IMR-90 (cell line): Measurements from ENCODE around the gene RORC. TPM values are rescaled to one million over a fixed set of nuclear protein-coding genes. Genes with fewer than 3 reads are reported as not detected.

Experiments
- ATAC-seq: fragments of 200-7000 bp; cut with Tn5 transposase; 2 replicates; pipeline ENCODE4 v1.9.1; 2020; ENCODE audit warnings: low read depth, mild to moderate bottlenecking, moderate library complexity
- BruUV-seq: library from RNA; stranded (reverse); fragments of 400-500 nt; replicated peaks from 2 replicates; lab custom pipeline; 2021; lab: Mats Ljungman, UMichigan
- CTCF ChIA-PET: fragments of 300-600 bp; formaldehyde crosslinking; extraction: SDS; loops from one replicate; lab custom pipeline; 2021; ENCODE audit warnings: antibody characterized with exemption; lab: Yijun Ruan, JAX
- POLR2A ChIA-PET: fragments of 300-600 bp; sonication (Branson Sonifier 250); formaldehyde crosslinking; loops from one replicate; lab custom pipeline; 2022; ENCODE audit warnings: antibody characterized with exemption; ENCODE audit not compliant: unreplicated experiment; lab: Charles Lee
- DNase-seq: peaks from one replicate; pipeline ENCODE4 v3.0.0; 2013
- H2AFZ ChIP-seq: replicated peaks from 2 replicates; pipeline ENCODE3; 2013; ENCODE audit warnings: low read length, mild to moderate bottlenecking; ENCODE audit not compliant: poor library complexity
- H2AK5ac ChIP-seq: 2 replicates; pipeline ENCODE4 v1.6.1; 2013; ENCODE audit warnings: low read depth, low read length, inconsistent platforms
- H2AK9ac ChIP-seq: replicated peaks from 2 replicates; pipeline ENCODE3; 2013; ENCODE audit warnings: mild to moderate bottlenecking, low read depth, low read length, moderate library complexity; ENCODE audit not compliant: poor library complexity
- H2BK120ac ChIP-seq: 2 replicates; pipeline ENCODE4 v1.6.1; 2013; ENCODE audit warnings: low read depth, low read length, inconsistent platforms
- H2BK15ac ChIP-seq: 3 replicates; pipeline ENCODE4 v1.6.1; 2013; ENCODE audit warnings: low read depth, low read length, inconsistent platforms
- H2BK20ac ChIP-seq: 2 replicates; pipeline ENCODE4 v1.6.1; 2013; ENCODE audit warnings: low read depth, mild to moderate bottlenecking, inconsistent platforms, low read length, moderate library complexity
- H2BK5ac ChIP-seq: 2 replicates; pipeline ENCODE4 v1.6.1; 2013; ENCODE audit warnings: mild to moderate bottlenecking, low read depth, low read length, inconsistent platforms; ENCODE audit not compliant: poor library complexity, severe bottlenecking
- H3K14ac ChIP-seq: replicated peaks from 2 replicates; pipeline ENCODE4 v1.6.1; 2013; ENCODE audit warnings: low read depth, low read length, inconsistent platforms
- H3K18ac ChIP-seq: 2 replicates; pipeline ENCODE4 v1.6.1; 2013; ENCODE audit warnings: low read depth, low read length, control low read depth
- H3K23ac ChIP-seq: 2 replicates; pipeline ENCODE4 v1.6.1; 2013; ENCODE audit warnings: low read depth, low read length, inconsistent platforms
- H3K27ac ChIP-seq: 2 replicates; pipeline ENCODE4 v1.5.1; 2013; ENCODE audit warnings: mild to moderate bottlenecking, control low read depth, low read length; ENCODE audit not compliant: insufficient read depth
- H3K27me3 ChIP-seq: 2 replicates; pipeline ENCODE4 v1.6.1; 2013; ENCODE audit warnings: low read length; ENCODE audit not compliant: control insufficient read depth, insufficient read depth
- H3K36me3 ChIP-seq: 2 replicates; pipeline ENCODE4 v1.6.1; 2013; ENCODE audit warnings: low read length, mixed read lengths; ENCODE audit not compliant: control insufficient read depth, insufficient read depth
- H3K4ac ChIP-seq: 2 replicates; pipeline ENCODE4 v1.6.1; 2013; ENCODE audit warnings: low read depth, low read length, inconsistent platforms
- H3K4me1 ChIP-seq: 2 replicates; pipeline ENCODE4 v1.6.1; 2013; ENCODE audit warnings: low read length, mixed read lengths; ENCODE audit not compliant: control insufficient read depth, insufficient read depth
- H3K4me2 ChIP-seq: 2 replicates; pipeline ENCODE4 v1.6.1; 2013; ENCODE audit warnings: low read depth, mild to moderate bottlenecking, control low read depth, low read length, moderate library complexity
- H3K4me3 ChIP-seq: 2 replicates; pipeline ENCODE4 v1.5.1; 2013; ENCODE audit warnings: low read depth, mild to moderate bottlenecking, control low read depth, low read length, moderate library complexity; ENCODE audit not compliant: insufficient read depth
- H3K56ac ChIP-seq: 2 replicates; pipeline ENCODE4 v1.6.1; 2013; ENCODE audit warnings: low read length, inconsistent platforms; ENCODE audit not compliant: insufficient read depth; ENCODE audit errors: extremely low read depth
- H3K79me1 ChIP-seq, 2 experiments: 2 replicates each; pipeline ENCODE4 v1.6.1; 2013; ENCODE audit warnings: low read length in 2 of 2, inconsistent platforms in 1 of 2, low read depth in 1 of 2
- H3K9ac ChIP-seq: 2 replicates; pipeline ENCODE4 v1.6.1; 2013; ENCODE audit warnings: low read depth, low read length, control low read depth
- H3K9me1 ChIP-seq: 2 replicates; pipeline ENCODE4 v1.6.1; 2013; ENCODE audit warnings: low read length, inconsistent platforms; ENCODE audit not compliant: insufficient read depth
- H3K9me3 ChIP-seq: 2 replicates; pipeline ENCODE4 v1.6.1; 2013; ENCODE audit warnings: low read length; ENCODE audit not compliant: control insufficient read depth, insufficient read depth
- H4K20me1 ChIP-seq: 2 replicates; pipeline ENCODE4 v1.6.1; 2013; ENCODE audit warnings: low read length, inconsistent platforms; ENCODE audit not compliant: insufficient read depth
- H4K5ac ChIP-seq: 2 replicates; pipeline ENCODE4 v1.6.1; 2013; ENCODE audit warnings: mild to moderate bottlenecking, low read depth, low read length, control low read depth
- H4K8ac ChIP-seq, 2 experiments: 2 replicates each; pipeline ENCODE4 v1.6.1; 2013; ENCODE audit warnings: low read depth in 2 of 2, low read length in 2 of 2, control low read depth in 1 of 2, inconsistent platforms in 1 of 2
- H4K91ac ChIP-seq: 2 replicates; pipeline ENCODE4 v1.6.1; 2013; ENCODE audit warnings: low read depth, low read length, inconsistent platforms; ENCODE audit not compliant: insufficient read depth
- BHLHE40 ChIP-seq: fragments of 150-350 bp; IDR thresholded peaks from 2 replicates; pipeline ENCODE4 v1.6.1; 2016; ENCODE audit warnings: mild to moderate bottlenecking, low read depth, low read length
- CEBPB ChIP-seq: IDR thresholded peaks from 2 replicates; pipeline ENCODE4 v1.6.1; 2012; ENCODE audit warnings: low read depth, low read length, improper control_type of control experiment
- CHD1 ChIP-seq: IDR thresholded peaks from 2 replicates; pipeline ENCODE4 v1.6.1; 2012; ENCODE audit warnings: low read depth, low read length, improper control_type of control experiment
- ELK1 ChIP-seq: fragments of 150-350 bp; IDR thresholded peaks from 2 replicates; pipeline ENCODE4 v1.6.1; 2016; ENCODE audit warnings: low read depth, mild to moderate bottlenecking, low read length, moderate library complexity, borderline replicate concordance
- FOS ChIP-seq: fragments of 150-350 bp; IDR thresholded peaks from 2 replicates; pipeline ENCODE4 v1.6.1; 2016; ENCODE audit warnings: low read depth, low read length
- MAFK ChIP-seq: IDR thresholded peaks from 2 replicates; pipeline ENCODE4 v1.6.1; 2012; ENCODE audit warnings: low read depth, low read length, improper control_type of control experiment
- MAZ ChIP-seq: IDR thresholded peaks from 2 replicates; pipeline ENCODE4 v1.6.1; 2012; ENCODE audit warnings: low read depth, mild to moderate bottlenecking, low read length, improper control_type of control experiment, moderate library complexity, borderline replicate concordance
- MXI1 ChIP-seq: IDR thresholded peaks from 2 replicates; pipeline ENCODE4 v1.6.1; 2012; ENCODE audit warnings: low read depth, mild to moderate bottlenecking, low read length, moderate library complexity, borderline replicate concordance
- NFE2L2 ChIP-seq: fragments of 150-350 bp; IDR thresholded peaks from 2 replicates; pipeline ENCODE4 v1.6.1; 2016; ENCODE audit warnings: low read depth, mild to moderate bottlenecking, low read length
- POLR2A ChIP-seq: IDR thresholded peaks from 2 replicates; pipeline ENCODE4 v1.6.1; 2012; ENCODE audit warnings: mild to moderate bottlenecking, low read depth, low read length
- RAD21 ChIP-seq: IDR thresholded peaks from 2 replicates; pipeline ENCODE4 v1.6.1; 2012; ENCODE audit warnings: low read length, improper control_type of control experiment
- RFX5 ChIP-seq: IDR thresholded peaks from 2 replicates; pipeline ENCODE4 v1.8.0; 2012; ENCODE audit warnings: low read depth, mild to moderate bottlenecking, low read length, moderate library complexity
- SMC3 ChIP-seq: fragments of 150-350 bp; IDR thresholded peaks from 2 replicates; pipeline ENCODE4 v1.6.1; 2016; ENCODE audit warnings: low read depth, mild to moderate bottlenecking, antibody characterized with exemption, low read length, moderate library complexity
- USF2 ChIP-seq: fragments of 150-350 bp; IDR thresholded peaks from 2 replicates; pipeline ENCODE4 v1.6.1; 2017; ENCODE audit warnings: mild to moderate bottlenecking, antibody characterized with exemption, low read length, low read depth
- WGBS, 2 experiments: methylation state at CpG; one replicate each; pipeline versions ENCODE4 v1.1.5 to v1.1.7; 2013; ENCODE audit warnings: missing lambda C conversion rate in 2 of 2; ENCODE audit not compliant: insufficient read length in 1 of 2; ENCODE audit errors: extremely low coverage in 2 of 2; 5-methylcytosine and 5-hydroxymethylcytosine counted together
- dilution Hi-C: fragments of 300-500 bp; cut with HindIII; formaldehyde crosslinking; loops from one replicate; pipeline ENCODE4 v1.14.3; 2018; ENCODE audit warnings: low sequenced_read_pairs; ENCODE audit not compliant: unreplicated experiment
- in situ Hi-C: fragments of 300-500 bp; cut with MboI; formaldehyde crosslinking; loops from 3 replicates; pipeline ENCODE4 v1.14.3; 2019; ENCODE audit warnings: low sequenced_read_pairs, inconsistent platforms, mixed read lengths
- intact Hi-C: fragments of 100-400 bp; cut with micrococcal nuclease; formaldehyde crosslinking; loops from 2 replicates; pipeline ENCODE4 v1.10.0; 2022
- polyA plus RNA-seq, 3 experiments: library from polyadenylated mRNA; depleted of rRNA; stranded (reverse); fragments of >200 nt; gene quantifications; 2 replicates each; pipeline ENCODE4 v1.2.3, GENCODE V29; 2012; ENCODE audit warnings: low replicate concordance in 1 of 3
- total RNA-seq: library from RNA; depleted of rRNA; stranded (reverse); fragments of >200 nt; gene quantifications from 2 replicates; pipeline ENCODE4 v1.2.3, GENCODE V29; 2012
- TF ChIP-seq, protein P1 (sequence below): conservative IDR thresholded peaks from 2 replicates; pipeline ENCODE4 v1.5.1; 2012; ENCODE audit warnings: mild to moderate bottlenecking, low read depth, low read length, improper control_type of control experiment

Gene RORC
- total and polyA plus RNA-seq, 2 of the 4 experiments (the other 2 are of a cell fraction), result not detected

DNA sequence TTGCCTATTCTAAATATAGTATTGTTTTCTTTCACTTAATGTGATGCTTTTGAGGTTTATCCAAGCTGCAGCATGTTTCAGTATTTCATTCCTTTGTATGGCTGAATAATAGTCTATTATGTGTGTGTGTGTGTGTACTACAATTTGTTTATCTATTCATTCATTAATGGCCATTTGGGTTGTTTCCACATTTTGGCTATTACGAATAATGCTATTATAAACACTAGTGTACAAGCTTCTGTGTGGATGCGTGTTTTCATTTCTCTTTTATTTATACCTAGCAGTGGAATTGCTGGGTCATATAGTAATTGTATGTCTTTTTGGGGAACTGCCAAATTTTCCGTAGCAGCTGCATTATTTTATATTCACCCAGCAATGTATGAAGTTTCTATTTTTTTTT is 36.9 kb upstream of the RORC start:
- in situ Hi-C loops (no loop called here), intact Hi-C loops (no loop called here), dilution Hi-C loops (no loop called here)
- Histone ChIP-seq H2AK9ac (no peak overlapping the region), H3K9me1 (no peaks in the 10 kb centered on the region), H3K36me3 (no peaks in the 10 kb centered on the region), H3K23ac (no peak overlapping the region), H2BK120ac (no peak overlapping the region), H3K9me3 (no peaks in the 10 kb centered on the region), H2BK20ac (no peak overlapping the region), H3K4me3 (no peak overlapping the region), H3K14ac (no peak overlapping the region), H3K18ac (no peak overlapping the region), H3K27ac (no peak overlapping the region), H3K4ac (no peak overlapping the region), H3K56ac (no peak overlapping the region), H4K91ac (no peak overlapping the region), H4K5ac (no peak overlapping the region), H3K4me2 (no peak overlapping the region), H2AK5ac (no peak overlapping the region), H2BK5ac (no peak overlapping the region), H3K4me1 (no peaks in the 10 kb centered on the region), H4K20me1 (no peaks in the 10 kb centered on the region), H2BK15ac (no peak overlapping the region), H3K27me3 (peaks cover 11% of the 10 kb centered on the region), H3K79me1 (no peaks in the 10 kb centered on the region), H4K8ac (no peak overlapping the region), H3K9ac (no peak overlapping the region), H2AFZ (no peak overlapping the region)
- peak; percentile 49 for DNase-seq
- WGBS, 2 experiments, result no CpG with 5 or more reads among the region's 3 CpGs
- TF ChIP-seq MAZ (no peak), NFE2L2 (no peak), RAD21 (no peak), MXI1 (no peak), CEBPB (no peak), CHD1 (no peak), ELK1 (no peak), POLR2A (no peak), BHLHE40 (no peak), FOS (no peak), RFX5 (no peak), USF2 (no peak), MAFK (no peak), SMC3 (no peak)
- TF ChIP-seq, protein P1, sequence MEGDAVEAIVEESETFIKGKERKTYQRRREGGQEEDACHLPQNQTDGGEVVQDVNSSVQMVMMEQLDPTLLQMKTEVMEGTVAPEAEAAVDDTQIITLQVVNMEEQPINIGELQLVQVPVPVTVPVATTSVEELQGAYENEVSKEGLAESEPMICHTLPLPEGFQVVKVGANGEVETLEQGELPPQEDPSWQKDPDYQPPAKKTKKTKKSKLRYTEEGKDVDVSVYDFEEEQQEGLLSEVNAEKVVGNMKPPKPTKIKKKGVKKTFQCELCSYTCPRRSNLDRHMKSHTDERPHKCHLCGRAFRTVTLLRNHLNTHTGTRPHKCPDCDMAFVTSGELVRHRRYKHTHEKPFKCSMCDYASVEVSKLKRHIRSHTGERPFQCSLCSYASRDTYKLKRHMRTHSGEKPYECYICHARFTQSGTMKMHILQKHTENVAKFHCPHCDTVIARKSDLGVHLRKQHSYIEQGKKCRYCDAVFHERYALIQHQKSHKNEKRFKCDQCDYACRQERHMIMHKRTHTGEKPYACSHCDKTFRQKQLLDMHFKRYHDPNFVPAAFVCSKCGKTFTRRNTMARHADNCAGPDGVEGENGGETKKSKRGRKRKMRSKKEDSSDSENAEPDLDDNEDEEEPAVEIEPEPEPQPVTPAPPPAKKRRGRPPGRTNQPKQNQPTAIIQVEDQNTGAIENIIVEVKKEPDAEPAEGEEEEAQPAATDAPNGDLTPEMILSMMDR, result no peak
- CTCF ChIA-PET, result no interaction called here
- peak; percentile 38 for ATAC-seq
- BruUV-seq, result no TSS peak
- POLR2A ChIA-PET, result no interaction called here
